Caki2 (cell line): Measurements from ENCODE around the gene ABHD3. TPM values are rescaled to one million over a fixed set of nuclear protein-coding genes. Genes with fewer than 3 reads are reported as not detected.
"Not testable (repeated sequence)": the region's sequence is repeated elsewhere in the genome, so short reads cannot be mapped to it uniquely, and the experiment has no call there.

Experiments
- DNase-seq: peaks from one replicate; pipeline ENCODE4 v3.0.0-alpha.2; 2015; ENCODE audit warnings: low read depth
- in situ Hi-C: cut with HindIII; loops from 2 replicates; pipeline ENCODE4 v1.10.0; 2016; ENCODE audit warnings: low sequenced_read_pairs, low pct_unique_long_range_greater_than_20kb, mixed read lengths
- total RNA-seq: library from RNA; depleted of rRNA; stranded (reverse); fragments of >200 nt; shearing (Covaris generic); gene quantifications from 2 replicates; pipeline ENCODE4 v1.2.3, GENCODE V29; 2014; ENCODE audit warnings: low replicate concordance

ABHD3 gene
- total RNA-seq, 1 experiment from 2014 or later: 73.5 TPM

DNA sequence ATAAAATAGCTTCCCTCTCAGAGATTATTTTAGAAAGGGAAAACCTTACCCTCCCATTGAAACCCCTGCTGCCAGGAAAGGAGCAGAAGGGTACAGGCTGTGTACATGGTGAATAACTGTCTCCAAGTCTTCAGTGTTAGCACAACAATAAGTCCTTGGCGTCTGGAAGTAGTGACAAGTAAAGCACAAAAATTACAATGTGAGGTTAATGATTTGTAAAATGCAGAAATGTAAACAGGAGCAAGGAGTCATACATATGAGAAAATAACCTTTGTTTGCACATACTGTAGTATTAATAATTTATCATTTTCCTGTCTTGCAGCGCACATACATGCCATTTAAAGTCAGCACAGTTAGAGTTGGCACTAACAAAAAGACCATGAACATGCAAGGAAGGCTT lies 40.5 kb downstream of the ABHD3 start:
- DNase-seq: peak; percentile 36
- in situ Hi-C loops: no loop called here

- no peak for DNase-seq
- in situ Hi-C loops: no loop called here
Measured at GRCh38 chr18:21663578-21663977, 41.0 kb downstream of the ABHD3 start.

GRCh38 chr18:21662581-21662980 lies 42.0 kb downstream of the ABHD3 start:
- in situ Hi-C loops: no loop called here
- no peak for DNase-seq

DNA sequence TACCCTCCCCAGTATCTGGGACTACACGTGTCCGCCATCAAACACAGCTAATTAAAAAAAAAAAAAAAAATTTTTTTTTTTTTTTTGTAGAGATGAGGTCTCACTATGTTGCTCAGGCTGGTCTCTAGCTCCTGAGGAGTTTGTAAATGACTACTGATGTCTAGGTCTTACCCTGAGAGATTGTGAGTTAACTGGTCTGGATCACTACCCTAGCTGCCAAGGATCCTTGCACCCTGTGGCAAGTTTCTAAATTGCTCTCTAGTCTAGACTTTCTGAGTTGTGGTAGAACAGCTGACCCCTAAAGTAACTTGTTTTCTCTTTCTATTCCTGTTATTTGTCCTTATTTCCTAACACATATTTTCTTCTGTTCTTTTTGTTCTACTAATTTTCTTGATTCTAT lies 44.5 kb downstream of the ABHD3 start:
- no peak for DNase-seq
- in situ Hi-C loops: no loop called here

- in situ Hi-C loops: no loop called here
- DNase-seq: no peak
Measured at GRCh38 chr18:21656402-21656801, 48.2 kb downstream of the ABHD3 start.

GRCh38 chr18:21653361-21653760 lies 51.2 kb downstream of the ABHD3 start:
- in situ Hi-C loops: no loop called here

GRCh38 chr18:21652073-21652472 lies 52.5 kb downstream of the ABHD3 start:
- in situ Hi-C loops: no loop called here
- no peak for DNase-seq

More at GRCh38 chr18:21653361-21653760, 51.2 kb downstream of the ABHD3 start:
- no peak for DNase-seq

DNA sequence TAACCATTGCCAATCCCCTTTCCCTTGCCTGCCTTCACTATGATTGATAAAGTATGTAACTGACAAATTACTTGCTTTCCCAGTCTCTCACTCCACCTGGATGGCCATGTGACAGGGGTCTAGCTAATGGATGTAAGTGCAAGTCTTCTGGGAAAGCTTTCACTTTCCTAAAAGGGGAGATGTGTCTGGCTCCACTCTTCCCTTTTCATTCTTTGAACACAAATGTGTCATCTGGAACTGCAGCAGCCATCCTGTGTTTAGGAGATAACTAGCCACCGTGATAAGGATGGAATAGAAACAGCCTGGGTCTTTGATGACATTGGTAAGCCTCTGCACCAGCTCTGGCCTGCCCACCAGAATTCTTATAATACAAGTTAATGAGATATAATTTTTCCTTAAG lies 54.3 kb downstream of the ABHD3 start:
- DNase-seq: no peak
- in situ Hi-C loops: no loop called here

DNA sequence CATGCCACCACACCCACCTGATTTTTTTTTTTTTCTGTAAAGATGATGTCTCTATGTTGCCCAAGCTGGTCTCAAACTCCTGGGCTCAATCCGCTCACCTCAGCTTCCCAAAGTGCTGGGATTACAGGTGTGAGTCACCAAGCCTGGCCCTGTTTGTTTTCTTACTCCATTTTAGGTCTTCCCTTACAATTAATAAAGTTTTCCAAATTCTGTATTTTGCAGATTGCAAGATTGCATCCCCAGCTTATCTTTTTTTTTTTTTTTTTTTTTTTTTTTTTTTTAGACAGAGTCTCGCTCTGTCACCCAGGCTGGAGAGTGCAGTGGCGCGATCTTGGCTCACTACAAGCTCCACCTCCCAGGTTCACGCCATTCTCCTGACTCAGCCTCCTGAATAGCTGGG lies 64.2 kb downstream of the ABHD3 start:
- DNase-seq, in situ Hi-C loops: not testable (repeated sequence)

DNA sequence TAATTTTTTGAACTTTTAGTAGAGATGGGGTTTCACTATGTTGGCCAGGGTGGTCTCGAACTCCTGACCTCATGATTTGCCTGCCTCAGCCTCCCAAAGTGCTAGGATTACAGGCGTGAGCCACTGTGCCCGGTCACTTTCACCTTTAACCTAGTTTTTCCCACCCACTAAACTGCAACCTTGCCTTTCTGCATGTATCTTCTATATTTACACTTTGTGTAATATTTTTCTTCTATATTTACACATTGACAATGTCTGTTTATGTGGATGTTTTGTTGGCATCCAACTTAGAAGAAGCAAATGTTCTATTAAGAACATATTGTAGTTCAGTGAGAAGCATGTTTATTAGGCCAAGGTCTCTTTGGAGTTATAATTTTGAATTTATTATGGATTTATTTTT lies 65.8 kb downstream of the ABHD3 start:
- DNase-seq: no peak
- in situ Hi-C loops: no loop called here

- in situ Hi-C loops: no loop called here
- no peak for DNase-seq
Measured at GRCh38 chr18:21636769-21637168, 67.8 kb downstream of the ABHD3 start.

GRCh38 chr18:21634588-21635199 lies 69.9 kb downstream of the ABHD3 start:
- no peak for DNase-seq
- in situ Hi-C loops: no loop called here

DNA sequence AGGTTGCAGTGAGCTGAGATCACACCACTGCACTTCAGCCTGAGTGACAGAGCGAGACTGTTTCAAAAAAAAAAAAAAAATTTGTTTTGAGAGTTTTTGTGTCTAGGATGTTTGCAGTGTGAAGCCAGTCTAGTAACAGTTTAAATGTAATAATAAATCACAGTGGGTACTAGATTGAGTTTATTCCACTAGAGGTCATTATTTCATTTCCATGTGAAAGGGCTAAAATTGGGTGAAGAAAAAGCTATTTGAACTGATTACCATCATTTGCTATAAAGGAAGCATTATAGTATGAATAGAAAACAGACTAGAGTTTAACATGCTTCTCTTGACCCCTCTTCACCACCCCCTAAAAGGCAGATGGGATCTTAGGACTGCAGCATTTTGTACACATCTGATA lies 72.2 kb downstream of the ABHD3 start:
- in situ Hi-C loops: no loop called here
- no peak for DNase-seq

DNA sequence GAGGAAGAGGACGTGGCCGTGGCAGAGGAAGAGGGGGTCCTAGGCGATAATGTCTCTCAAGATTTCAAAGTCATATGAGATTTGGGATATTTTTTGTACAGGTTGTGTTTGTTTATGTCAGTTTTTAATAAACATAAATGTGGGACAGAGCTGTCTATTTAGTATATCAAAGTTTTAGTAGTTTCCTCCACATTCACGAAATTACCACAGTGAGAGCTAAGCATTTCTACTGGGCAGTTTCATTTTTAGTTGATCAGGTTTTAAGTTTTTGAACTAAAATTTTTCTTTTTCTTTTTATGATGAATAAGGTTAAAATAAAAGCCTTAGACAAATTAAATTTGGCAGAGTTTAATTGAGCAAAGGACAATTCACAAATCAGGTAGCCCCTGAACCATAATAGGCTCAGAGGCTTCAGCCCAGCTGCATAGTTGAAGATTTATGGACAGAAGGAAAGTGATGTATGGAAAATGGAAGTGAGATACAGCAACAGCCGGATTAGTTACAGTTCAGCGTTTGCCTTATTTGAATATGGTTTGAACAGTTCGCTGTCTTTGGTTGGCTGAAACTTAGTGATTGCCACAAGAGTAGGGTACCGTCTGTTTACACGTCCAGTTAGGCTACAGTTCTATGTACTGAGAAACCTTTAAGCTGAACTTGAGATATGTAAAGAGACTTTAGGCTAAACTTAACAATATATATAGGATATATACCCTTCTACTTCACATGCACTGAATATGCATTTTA lies 75.3 kb downstream of the ABHD3 start:
- no peak for DNase-seq
- in situ Hi-C loops: no loop called here

DNA sequence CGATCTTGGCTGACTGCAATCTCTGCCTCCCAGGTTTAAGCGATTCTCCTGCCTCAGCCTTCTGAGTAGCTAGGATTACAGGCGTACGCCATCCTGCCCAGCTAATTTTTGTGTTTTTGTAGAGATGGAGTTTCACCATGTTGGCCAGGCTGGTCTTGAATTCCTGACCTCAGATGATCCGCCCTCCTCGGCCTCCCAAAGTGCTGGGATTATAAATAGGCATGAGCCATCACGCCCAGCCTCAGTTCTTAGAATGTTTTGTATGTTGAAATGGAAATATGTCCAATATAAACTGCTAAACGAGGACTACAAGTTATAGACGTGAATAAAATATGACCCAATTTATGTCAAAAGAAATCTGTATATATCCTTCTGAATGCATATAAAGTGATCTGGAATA lies 82.9 kb downstream of the ABHD3 start:
- DNase-seq, in situ Hi-C loops: not testable (repeated sequence)

- in situ Hi-C loops: no loop called here
Measured at GRCh38 chr18:21612125-21613039, 92.2 kb downstream of the ABHD3 start, which contains the start of gene SNRPD1. SNRPD1 (plus strand) TSS chr18:21612314; CDS start chr18:21612430, 116 bp downstream.

GRCh38 chr18:21611401-21612124 lies 93.0 kb downstream of the ABHD3 start:
- DNase-seq, in situ Hi-C loops: not testable (repeated sequence)

More at GRCh38 chr18:21612125-21613039, 92.2 kb downstream of the ABHD3 start, which contains the start of gene SNRPD1:
- peak; percentile 87 for DNase-seq

- DNase-seq: no peak
- in situ Hi-C loops: no loop called here
Measured at GRCh38 chr18:21605213-21605612, 99.4 kb downstream of the ABHD3 start.
